Activated CD4-positive, alpha-beta memory T cell treated with anti-CD3 and anti-CD28 coated beads for 36 hours (primary cell): ENCODE data around the gene GSAP. TPM values are rescaled to one million over a fixed set of nuclear protein-coding genes. Genes with fewer than 3 reads are reported as not detected.
"Not testable (repeated sequence)": the region's sequence is repeated elsewhere in the genome, so short reads cannot be mapped to it uniquely, and the experiment has no call there.

Source experiments
- CTCF ChIA-PET: fragments of 350-600 bp; sonication (Branson Sonifier 250); formaldehyde crosslinking; loops from one replicate; lab custom pipeline; 2021; ENCODE audit warnings: antibody characterized with exemption, inconsistent platforms; lab: Charles Lee
- POLR2A ChIA-PET: fragments of 350-600 bp; sonication (Branson Sonifier 250); formaldehyde crosslinking; loops from one replicate; lab custom pipeline; 2021; ENCODE audit warnings: antibody characterized with exemption; lab: Charles Lee
- DNase-seq: peaks from one replicate; pipeline ENCODE4 v3.0.0-alpha.2; 2020
- H3K27ac Mint-ChIP-seq: one replicate; pipeline ENCODE4 v1.8.0; 2021; ENCODE audit warnings: mixed read lengths
- H3K27me3 Mint-ChIP-seq: one replicate; pipeline ENCODE4 v1.8.0; 2021; ENCODE audit warnings: mixed read lengths
- H3K36me3 Mint-ChIP-seq: one replicate; pipeline ENCODE4 v1.8.0; 2021; ENCODE audit warnings: mixed read lengths
- H3K4me1 Mint-ChIP-seq: one replicate; pipeline ENCODE4 v1.8.0; 2021; ENCODE audit warnings: low read depth, mixed read lengths
- H3K4me3 Mint-ChIP-seq: one replicate; pipeline ENCODE4 v1.8.0; 2021; ENCODE audit warnings: mild to moderate bottlenecking, mixed read lengths
- H3K9me3 Mint-ChIP-seq: one replicate; pipeline ENCODE4 v1.8.0; 2021; ENCODE audit warnings: mixed read lengths
- intact Hi-C: fragments of 100-400 bp; cut with micrococcal nuclease; formaldehyde crosslinking; loops from one replicate; pipeline ENCODE4 v1.15.1; 2023
- total RNA-seq, 2 experiments: library from RNA; stranded (reverse); gene quantifications; one replicate each; pipeline ENCODE4 v1.2.3, GENCODE V29; 2021

Gene GSAP
- total RNA-seq, 2 experiments from 2014 or later = 1.7 to 1.9 TPM

GRCh38 chr7:77455321-77455720 is 39.2 kb upstream of the GSAP start:
- no peak overlapping the region for H3K4me3 Mint-ChIP-seq
- ChIA-PET CTCF (interaction anchor here (0.6 kb wide), 1 partner anchor 47 kb away, joined by 3 read pairs; no protein-coding TSS in a partner anchor), POLR2A (no interaction called here)
- H3K36me3 Mint-ChIP-seq = no peaks in the 10 kb centered on the region
- no peak overlapping the region for H3K27ac Mint-ChIP-seq
- intact Hi-C loops = no loop called here
- no peak for DNase-seq
- no peaks in the 10 kb centered on the region for H3K4me1 Mint-ChIP-seq
- H3K27me3 Mint-ChIP-seq = no peaks in the 10 kb centered on the region
- no peaks in the 10 kb centered on the region for H3K9me3 Mint-ChIP-seq

GRCh38 chr7:77454802-77455201 is 38.7 kb upstream of the GSAP start:
- ChIA-PET POLR2A (no interaction called here), CTCF (interaction anchor here (0.6 kb wide), 1 partner anchor 46 kb away, joined by 3 read pairs; no protein-coding TSS in a partner anchor)
- Mint-ChIP-seq H3K36me3 (no peaks in the 10 kb centered on the region), H3K4me1 (no peaks in the 10 kb centered on the region), H3K4me3 (no peak overlapping the region), H3K9me3 (no peaks in the 10 kb centered on the region), H3K27ac (no peak overlapping the region), H3K27me3 (no peaks in the 10 kb centered on the region)
- intact Hi-C loops = no loop called here
- no peak for DNase-seq

DNA sequence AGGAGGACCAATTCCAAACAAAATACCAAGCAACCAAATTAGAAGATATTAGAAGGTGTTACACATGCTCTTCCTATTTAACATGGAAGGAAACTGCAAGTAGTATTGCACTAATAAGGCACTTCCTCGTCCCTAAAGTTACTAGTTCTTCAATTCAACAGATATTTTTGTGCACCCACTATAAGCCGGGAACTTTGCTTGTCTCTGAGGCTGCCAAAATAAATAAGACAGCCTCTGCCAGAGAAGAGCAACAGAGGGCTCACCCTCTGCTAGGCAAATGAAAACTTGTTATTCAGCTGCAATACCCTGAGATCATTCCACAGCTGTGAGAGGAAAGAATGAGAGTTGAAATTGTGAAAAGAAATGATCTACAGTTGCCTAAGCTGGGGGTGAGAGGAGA is 37.4 kb upstream of the GSAP start:
- ChIA-PET POLR2A (no interaction called here), CTCF (no interaction called here)
- Mint-ChIP-seq H3K27ac (no peak overlapping the region), H3K4me1 (no peaks in the 10 kb centered on the region), H3K27me3 (no peaks in the 10 kb centered on the region), H3K36me3 (no peaks in the 10 kb centered on the region), H3K9me3 (no peaks in the 10 kb centered on the region), H3K4me3 (no peak overlapping the region)
- intact Hi-C loops = no loop called here
- no peak for DNase-seq

GRCh38 chr7:77451950-77452349 is 35.8 kb upstream of the GSAP start:
- CTCF ChIA-PET = interaction anchor here (0.6 kb wide), 1 partner anchor 26 kb away, joined by 4 read pairs; no protein-coding TSS in a partner anchor
- H3K4me3 Mint-ChIP-seq = not testable (repeated sequence)

DNA sequence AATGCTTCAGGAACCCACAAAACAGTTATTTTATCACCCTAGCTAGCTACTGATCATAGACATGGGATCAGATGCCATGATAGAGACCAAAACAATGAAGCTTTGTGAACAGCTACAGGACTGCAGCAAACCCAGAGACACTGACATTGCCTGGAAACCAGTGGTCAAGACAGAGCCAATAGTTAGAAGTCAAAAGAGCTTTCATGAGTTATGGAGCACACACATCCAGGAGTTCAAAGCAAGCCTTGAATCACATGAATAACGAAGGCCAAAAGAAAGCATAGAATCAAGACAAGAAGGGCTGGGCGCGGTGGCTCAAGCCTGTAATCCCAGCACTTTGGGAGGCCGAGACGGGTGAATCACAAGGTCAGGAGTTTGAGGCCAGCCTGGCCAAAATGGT is 34.5 kb upstream of the GSAP start:
- CTCF ChIA-PET = no interaction called here
- no peak overlapping the region for H3K27ac Mint-ChIP-seq
- no peaks in the 10 kb centered on the region for H3K27me3 Mint-ChIP-seq
- H3K4me1 Mint-ChIP-seq = peaks cover 4% of the 10 kb centered on the region
- H3K36me3 Mint-ChIP-seq = no peaks in the 10 kb centered on the region
- POLR2A ChIA-PET = interaction anchor here (0.6 kb wide), 1 partner anchor 73 kb away, joined by 3 read pairs; no protein-coding TSS in a partner anchor
- no peaks in the 10 kb centered on the region for H3K9me3 Mint-ChIP-seq
- H3K4me3 Mint-ChIP-seq = no peak overlapping the region
- intact Hi-C loops = no loop called here
- no peak for DNase-seq

More at GRCh38 chr7:77451950-77452349, 35.8 kb upstream of the GSAP start:
- H3K36me3 Mint-ChIP-seq, H3K27me3 Mint-ChIP-seq, intact Hi-C loops, POLR2A ChIA-PET, H3K9me3 Mint-ChIP-seq, H3K4me1 Mint-ChIP-seq, DNase-seq, H3K27ac Mint-ChIP-seq: not testable (repeated sequence)

DNA sequence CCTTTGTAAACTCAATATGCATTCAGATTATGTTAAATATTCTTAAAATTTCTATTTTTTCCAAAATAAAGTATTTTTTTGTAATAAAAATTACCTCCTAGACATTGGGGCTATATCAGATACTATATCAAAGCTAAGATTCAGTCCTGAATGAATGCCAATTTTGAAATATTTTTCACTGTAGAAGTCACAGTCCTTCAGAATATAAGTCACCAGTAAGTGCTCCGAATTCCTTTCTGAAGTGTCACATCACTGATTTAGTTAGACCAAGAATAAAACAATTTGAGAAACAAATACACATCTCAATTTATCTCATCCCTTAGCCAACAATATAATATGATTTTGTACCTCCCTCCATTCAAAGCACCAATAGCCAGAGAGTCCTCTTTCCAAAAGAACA is 33.9 kb upstream of the GSAP start:
- POLR2A ChIA-PET = interaction anchor here (0.6 kb wide), 1 partner anchor 73 kb away, joined by 3 read pairs; no protein-coding TSS in a partner anchor
- H3K36me3 Mint-ChIP-seq = no peaks in the 10 kb centered on the region
- H3K27ac Mint-ChIP-seq = no peak overlapping the region
- intact Hi-C loops = no loop called here
- CTCF ChIA-PET = no interaction called here
- H3K4me1 Mint-ChIP-seq = peaks cover 4% of the 10 kb centered on the region
- H3K9me3 Mint-ChIP-seq = no peaks in the 10 kb centered on the region
- H3K27me3 Mint-ChIP-seq = no peaks in the 10 kb centered on the region
- no peak overlapping the region for H3K4me3 Mint-ChIP-seq
- DNase-seq = no peak

DNA sequence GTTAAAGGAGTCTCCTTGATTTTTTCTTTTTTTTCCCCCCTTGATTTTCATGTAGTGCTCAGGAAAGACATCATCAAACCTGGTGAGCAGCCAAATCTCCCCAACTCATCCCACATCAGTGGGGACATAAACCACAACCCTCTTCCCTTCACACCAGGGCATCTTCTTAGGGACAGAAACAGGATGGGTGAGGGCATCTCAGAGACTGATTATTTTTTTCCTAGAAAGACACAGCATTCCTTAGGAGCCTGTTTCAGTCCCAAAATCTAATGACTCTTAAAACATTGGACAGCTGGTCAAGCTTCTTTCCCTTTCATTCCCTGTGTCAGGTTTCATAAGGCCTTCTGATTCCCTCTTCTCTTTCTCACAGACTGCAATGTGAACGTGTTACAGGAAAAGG is 31.5 kb upstream of the GSAP start:
- no peak overlapping the region for H3K4me3 Mint-ChIP-seq
- no peak for DNase-seq
- H3K9me3 Mint-ChIP-seq = no peaks in the 10 kb centered on the region
- H3K4me1 Mint-ChIP-seq = peaks cover 4% of the 10 kb centered on the region
- CTCF ChIA-PET = no interaction called here
- POLR2A ChIA-PET = no interaction called here
- H3K27me3 Mint-ChIP-seq = no peaks in the 10 kb centered on the region
- intact Hi-C loops = no loop called here
- H3K36me3 Mint-ChIP-seq = no peaks in the 10 kb centered on the region
- no peak overlapping the region for H3K27ac Mint-ChIP-seq

DNA sequence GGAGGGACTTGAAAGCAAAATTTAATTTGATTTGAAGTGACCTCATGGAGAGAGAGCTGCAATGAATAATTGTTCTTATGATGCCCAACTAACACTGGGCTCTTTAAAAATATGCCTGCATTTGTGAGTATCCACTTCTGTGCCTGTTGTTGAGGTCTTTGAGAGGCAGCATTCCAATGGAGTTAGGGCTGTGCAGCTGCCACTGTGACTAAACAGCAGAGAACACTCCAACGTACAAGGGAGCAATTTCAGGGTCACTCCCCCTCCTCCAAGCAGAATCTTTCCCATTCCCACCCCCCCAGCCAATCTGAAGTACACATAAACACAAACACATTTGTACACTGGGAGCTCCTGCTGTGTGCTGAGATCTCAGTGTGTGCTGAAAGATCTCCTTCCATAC is 28.0 kb upstream of the GSAP start:
- Mint-ChIP-seq H3K4me1 (peaks cover 10% of the 10 kb centered on the region), H3K4me3 (no peak overlapping the region), H3K27me3 (no peaks in the 10 kb centered on the region), H3K27ac (no peak overlapping the region), H3K9me3 (no peaks in the 10 kb centered on the region), H3K36me3 (no peaks in the 10 kb centered on the region)
- POLR2A ChIA-PET = no interaction called here
- DNase-seq = no peak
- intact Hi-C loops = no loop called here
- CTCF ChIA-PET = no interaction called here

DNA sequence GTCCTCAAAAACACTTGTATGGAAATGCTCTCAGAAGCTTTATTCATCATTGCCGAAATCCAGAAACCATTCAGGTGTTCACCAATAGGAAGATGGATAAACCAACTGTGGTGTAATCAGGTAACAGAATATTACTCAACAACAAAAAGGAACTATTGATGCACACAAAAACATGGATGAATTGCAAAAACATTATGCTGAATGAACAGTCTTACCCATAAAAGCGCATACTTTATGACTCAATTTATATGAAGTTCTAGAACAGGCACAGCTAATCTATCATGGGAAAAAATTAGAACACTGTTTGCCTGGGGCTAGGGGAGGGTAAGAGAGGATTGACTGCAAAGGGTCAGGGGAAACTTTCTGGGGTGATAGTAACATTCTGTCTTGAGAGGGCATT is 26.9 kb upstream of the GSAP start:
- no peaks in the 10 kb centered on the region for H3K27me3 Mint-ChIP-seq
- peaks cover 10% of the 10 kb centered on the region for H3K4me1 Mint-ChIP-seq
- H3K9me3 Mint-ChIP-seq = no peaks in the 10 kb centered on the region
- H3K27ac Mint-ChIP-seq = no peak overlapping the region
- ChIA-PET POLR2A (no interaction called here), CTCF (no interaction called here)
- no peaks in the 10 kb centered on the region for H3K36me3 Mint-ChIP-seq
- no peak for DNase-seq
- no peak overlapping the region for H3K4me3 Mint-ChIP-seq
- intact Hi-C loops = no loop called here

DNA sequence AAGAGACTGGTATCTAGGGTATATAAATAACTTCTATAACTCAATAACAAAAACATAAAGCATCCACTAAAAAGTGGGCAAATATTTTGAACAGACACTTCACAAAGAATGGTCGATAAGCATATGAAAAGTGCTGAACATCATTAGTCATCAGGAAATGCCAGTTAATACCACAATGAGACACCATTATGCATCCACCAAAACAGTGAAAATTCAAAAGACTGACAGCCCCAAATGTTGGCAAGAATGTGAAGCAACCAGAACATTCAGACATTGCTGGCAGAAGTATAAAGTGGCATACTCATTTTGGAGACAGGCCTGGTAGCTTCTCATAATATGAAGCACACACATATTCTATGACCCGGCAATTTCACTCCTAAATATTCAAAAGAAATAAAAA is 26.5 kb upstream of the GSAP start:
- CTCF ChIA-PET = no interaction called here

GRCh38 chr7:77441046-77441445 is 24.9 kb upstream of the GSAP start:
- Mint-ChIP-seq H3K27me3 (no peaks in the 10 kb centered on the region), H3K27ac (no peak overlapping the region), H3K4me3 (no peak overlapping the region), H3K36me3 (no peaks in the 10 kb centered on the region), H3K4me1 (peaks cover 6% of the 10 kb centered on the region), H3K9me3 (no peaks in the 10 kb centered on the region)
- ChIA-PET POLR2A (no interaction called here), CTCF (no interaction called here)
- intact Hi-C loops = no loop called here
- DNase-seq = no peak

More for the DNA sequence above, 26.5 kb upstream of the GSAP start:
- peaks cover 10% of the 10 kb centered on the region for H3K4me1 Mint-ChIP-seq
- no peaks in the 10 kb centered on the region for H3K9me3 Mint-ChIP-seq
- H3K36me3 Mint-ChIP-seq = no peaks in the 10 kb centered on the region
- intact Hi-C loops = no loop called here
- no peaks in the 10 kb centered on the region for H3K27me3 Mint-ChIP-seq
- H3K4me3 Mint-ChIP-seq = no peak overlapping the region
- DNase-seq = no peak
- POLR2A ChIA-PET = no interaction called here
- H3K27ac Mint-ChIP-seq = no peak overlapping the region

GRCh38 chr7:77439572-77439971 is 23.4 kb upstream of the GSAP start:
- DNase-seq = no peak
- ChIA-PET POLR2A (no interaction called here), CTCF (no interaction called here)
- H3K9me3 Mint-ChIP-seq = no peaks in the 10 kb centered on the region
- intact Hi-C loops = no loop called here
- H3K27me3 Mint-ChIP-seq = no peaks in the 10 kb centered on the region
- no peak overlapping the region for H3K4me3 Mint-ChIP-seq
- no peak overlapping the region for H3K27ac Mint-ChIP-seq
- H3K36me3 Mint-ChIP-seq = no peaks in the 10 kb centered on the region
- peaks cover 6% of the 10 kb centered on the region for H3K4me1 Mint-ChIP-seq

- DNase-seq = no peak
- Mint-ChIP-seq H3K4me1 (peaks cover 6% of the 10 kb centered on the region), H3K27me3 (no peaks in the 10 kb centered on the region), H3K4me3 (no peak overlapping the region), H3K9me3 (no peaks in the 10 kb centered on the region), H3K27ac (no peak overlapping the region), H3K36me3 (no peaks in the 10 kb centered on the region)
- ChIA-PET POLR2A (no interaction called here), CTCF (no interaction called here)
- intact Hi-C loops = no loop called here
Measured at GRCh38 chr7:77438131-77438530, 22.0 kb upstream of the GSAP start.
